NB4 (cell line): ENCODE measurements around the gene ZNF317.

ENCODE experiments used
- POLR2A ChIP-seq: IDR thresholded peaks from 2 replicates; pipeline ENCODE4 v1.6.1; 2011; ENCODE audit warnings: mild to moderate bottlenecking; ENCODE audit not compliant: insufficient read length; ENCODE audit errors: extremely low read depth
- TF ChIP-seq, protein P1 (sequence below): IDR thresholded peaks from one replicate; pipeline ENCODE4 v1.5.1; 2012; ENCODE audit warnings: low read depth, low read length

DNA sequence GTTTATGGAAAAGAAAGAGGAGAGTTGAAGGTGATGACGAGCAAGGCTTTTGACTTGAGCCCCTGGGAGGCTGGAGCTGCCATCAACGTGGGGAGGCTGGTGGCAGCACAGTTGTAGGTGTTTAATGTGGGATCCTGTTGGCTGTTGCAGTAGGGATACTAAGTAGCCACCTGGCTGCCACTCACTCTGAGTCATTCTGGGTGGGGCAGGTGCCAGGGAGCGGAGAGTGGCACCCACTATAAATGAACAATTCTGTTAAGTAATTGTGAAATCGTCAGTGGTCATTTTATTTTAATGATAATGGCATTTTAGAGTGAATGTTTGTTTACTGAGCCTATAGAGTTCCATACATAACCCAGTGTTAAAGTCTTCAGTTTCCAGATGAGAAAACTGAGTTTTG lies 9.8 kb downstream of the ZNF317 start:
- TF ChIP-seq, protein P1, sequence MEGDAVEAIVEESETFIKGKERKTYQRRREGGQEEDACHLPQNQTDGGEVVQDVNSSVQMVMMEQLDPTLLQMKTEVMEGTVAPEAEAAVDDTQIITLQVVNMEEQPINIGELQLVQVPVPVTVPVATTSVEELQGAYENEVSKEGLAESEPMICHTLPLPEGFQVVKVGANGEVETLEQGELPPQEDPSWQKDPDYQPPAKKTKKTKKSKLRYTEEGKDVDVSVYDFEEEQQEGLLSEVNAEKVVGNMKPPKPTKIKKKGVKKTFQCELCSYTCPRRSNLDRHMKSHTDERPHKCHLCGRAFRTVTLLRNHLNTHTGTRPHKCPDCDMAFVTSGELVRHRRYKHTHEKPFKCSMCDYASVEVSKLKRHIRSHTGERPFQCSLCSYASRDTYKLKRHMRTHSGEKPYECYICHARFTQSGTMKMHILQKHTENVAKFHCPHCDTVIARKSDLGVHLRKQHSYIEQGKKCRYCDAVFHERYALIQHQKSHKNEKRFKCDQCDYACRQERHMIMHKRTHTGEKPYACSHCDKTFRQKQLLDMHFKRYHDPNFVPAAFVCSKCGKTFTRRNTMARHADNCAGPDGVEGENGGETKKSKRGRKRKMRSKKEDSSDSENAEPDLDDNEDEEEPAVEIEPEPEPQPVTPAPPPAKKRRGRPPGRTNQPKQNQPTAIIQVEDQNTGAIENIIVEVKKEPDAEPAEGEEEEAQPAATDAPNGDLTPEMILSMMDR = no peak
- no peak for TF ChIP-seq POLR2A
